Esophagus squamous epithelium (tissue), 5 donors: ENCODE data around the gene OBP2A. TPM values are rescaled to one million over a fixed set of nuclear protein-coding genes. Genes with fewer than 3 reads are reported as not detected.

ENCODE experiments used
- DNase-seq: peaks from one replicate; lab custom pipeline; 2025; lab: John Stamatoyannopoulos, UW
- H3K27ac ChIP-seq, 4 donors: fragments of 200-600 bp; sonication (generic); one replicate each; pipeline ENCODE4 v1.5.1; 2016 to 2019; ENCODE audit warnings: mild to moderate bottlenecking in 1 of 4
- H3K27me3 ChIP-seq, 4 donors: fragments of 200-600 bp; sonication (generic); 1 replicate in 3 of 4; 2 replicates in 1 of 4; pipeline versions ENCODE4 v1.5.1 to v1.6.0; 2017 to 2021; ENCODE audit warnings: antibody characterized with exemption in 1 of 4
- H3K36me3 ChIP-seq, 3 donors: fragments of 200-600 bp; sonication (generic); one replicate each; pipeline ENCODE4 v1.5.1; 2016 to 2019
- H3K4me1 ChIP-seq, 3 donors: fragments of 200-600 bp; sonication (generic); one replicate each; pipeline ENCODE4 v1.5.1; 2017 to 2019
- H3K4me3 ChIP-seq, 4 donors: fragments of 200-600 bp; sonication (generic); 1 replicate in 3 of 4; 2 replicates in 1 of 4; pipeline ENCODE4 v1.5.1; 2016 to 2019; ENCODE audit warnings: mild to moderate bottlenecking in 2 of 4, moderate library complexity in 1 of 4
- H3K9me3 ChIP-seq, 3 donors: fragments of 200-600 bp; sonication (generic); one replicate each; pipeline ENCODE4 v1.5.1; 2016 to 2019
- CTCF ChIP-seq, 6 experiments: fragments of 450-650 bp in 4 of 6; fragments of 200-600 bp in 2 of 6; sonication (generic) in 2 of 6; IDR thresholded peaks; one replicate each; pipeline ENCODE4 v1.5.1; 2016 to 2019; ENCODE audit warnings: antibody characterized with exemption in 6 of 6, mild to moderate bottlenecking in 4 of 6, moderate library complexity in 4 of 6
- POLR2A ChIP-seq, 4 donors: fragments of 450-650 bp; IDR thresholded peaks; one replicate each; pipeline ENCODE4 v1.6.1; 2017; ENCODE audit warnings: antibody characterized with exemption in 4 of 4, mild to moderate bottlenecking in 4 of 4, moderate library complexity in 3 of 4
- WGBS, 2 donors: methylation state at CpG; one replicate each; pipeline ENCODE4 v1.1.5; 2018; 5-methylcytosine and 5-hydroxymethylcytosine counted together
- intact Hi-C: fragments of 100-400 bp; cut with DNase I; formaldehyde crosslinking; loops from one replicate; pipeline ENCODE4 v1.15.0; 2022
- total RNA-seq, 4 donors: library from RNA; depleted of rRNA; stranded (reverse); fragments of >200 nt; gene quantifications; one replicate each; pipeline ENCODE4 v1.1.0, GENCODE V29; 2016
- donor health status: DM: yes; HTN: yes; CAD: no.

Gene OBP2A
- total RNA-seq, 4 donors from 2014 or later, result not detected

- Histone ChIP-seq H3K27me3 (peaks cover 0 to 53% (median 0%) of the 10 kb centered on the region in 4 donors), H3K36me3 (no peaks in the 10 kb centered on the region)
- TF ChIP-seq CTCF (IDR thresholded peaks at IDR 0.05) (no peak), POLR2A (IDR thresholded peaks at IDR 0.05) (no peak)
These were observed 22.1 kb downstream of the OBP2A start for GRCh38 chr9:135568026-135568425.

GRCh38 chr9:135570456-135570855 lies 24.5 kb downstream of the OBP2A start:
- no peak for DNase-seq
- H3K9me3 ChIP-seq, result peaks cover 0 to 4% (median 0%) of the 10 kb centered on the region in 3 donors
- H3K36me3 ChIP-seq, result no peaks in the 10 kb centered on the region
- H3K27me3 ChIP-seq, result peaks cover 0 to 44% (median 0%) of the 10 kb centered on the region in 4 donors
- no peak overlapping the region for H3K4me3 ChIP-seq
- intact Hi-C loops, result no loop called here
- H3K27ac ChIP-seq, result no peak overlapping the region
- H3K4me1 ChIP-seq, result no peaks in the 10 kb centered on the region
- WGBS, 2 donors, result 18 to 29% methylated on average over 3 of the region's 3 CpGs
- TF ChIP-seq CTCF (IDR thresholded peaks at IDR 0.05) (no peak), POLR2A (IDR thresholded peaks at IDR 0.05) (no peak)

More at GRCh38 chr9:135568026-135568425, 22.1 kb downstream of the OBP2A start:
- intact Hi-C loops, result no loop called here
- no peak for DNase-seq
- H3K4me1 ChIP-seq, result no peaks in the 10 kb centered on the region
- peaks cover 0 to 4% (median 0%) of the 10 kb centered on the region in 3 donors for H3K9me3 ChIP-seq
- no peak overlapping the region for H3K4me3 ChIP-seq
- H3K27ac ChIP-seq, result no peak overlapping the region
- 80 to 90% methylated on average over 5 to 6 of the region's 6 CpGs for WGBS, 2 donors

GRCh38 chr9:135572233-135572632 lies 26.3 kb downstream of the OBP2A start:
- intact Hi-C loops, result no loop called here
- TF ChIP-seq POLR2A (IDR thresholded peaks at IDR 0.05), result no peak
- no peak for TF ChIP-seq CTCF (IDR thresholded peaks at IDR 0.05)
- H3K27me3 ChIP-seq, result peaks cover 0 to 33% (median 0%) of the 10 kb centered on the region in 4 donors
- DNase-seq, result no peak
- 77 to 89% methylated on average over 2 of the region's 2 CpGs for WGBS, 2 donors
- no peak overlapping the region for H3K27ac ChIP-seq
- no peak overlapping the region for H3K4me3 ChIP-seq
- H3K9me3 ChIP-seq, result peaks cover 0 to 4% (median 0%) of the 10 kb centered on the region in 3 donors
- H3K36me3 ChIP-seq, result no peaks in the 10 kb centered on the region
- H3K4me1 ChIP-seq, result no peaks in the 10 kb centered on the region

- no peak overlapping the region for H3K4me3 ChIP-seq
- intact Hi-C loops, result no loop called here
- 75 to 84% methylated on average over 1 of the region's 1 CpG for WGBS, 2 donors
- no peak overlapping the region for H3K27ac ChIP-seq
- no peaks in the 10 kb centered on the region for H3K4me1 ChIP-seq
- H3K27me3 ChIP-seq, result peaks cover 0 to 28% (median 0%) of the 10 kb centered on the region in 4 donors
- no peak for DNase-seq
- TF ChIP-seq CTCF (IDR thresholded peaks at IDR 0.05) (no peak), POLR2A (IDR thresholded peaks at IDR 0.05) (no peak)
- peaks cover 0 to 4% (median 0%) of the 10 kb centered on the region in 3 donors for H3K9me3 ChIP-seq
- H3K36me3 ChIP-seq, result no peaks in the 10 kb centered on the region
These were observed 27.2 kb downstream of the OBP2A start for GRCh38 chr9:135573124-135573523.

- intact Hi-C loops, result no loop called here
- Histone ChIP-seq H3K9me3 (no peaks in the 10 kb centered on the region), H3K27me3 (peaks cover 0 to 23% (median 0%) of the 10 kb centered on the region in 4 donors), H3K4me1 (no peaks in the 10 kb centered on the region), H3K36me3 (no peaks in the 10 kb centered on the region), H3K27ac (no peak overlapping the region), H3K4me3 (no peak overlapping the region)
- no peak for TF ChIP-seq CTCF (IDR thresholded peaks at IDR 0.05)
- TF ChIP-seq POLR2A (IDR thresholded peaks at IDR 0.05), result no peak
- no peak for DNase-seq
- 58 to 61% methylated on average over 7 to 10 of the region's 14 CpGs for WGBS, 2 donors
These were observed 28.4 kb downstream of the OBP2A start for GRCh38 chr9:135574331-135574730.
